SK-MEL-5 (cell line): Measurements from ENCODE around the gene GFRA1. TPM values are rescaled to one million over a fixed set of nuclear protein-coding genes. Genes with fewer than 3 reads are reported as not detected.

Experiments
- DNase-seq: peaks from one replicate; pipeline ENCODE4 v3.0.0-alpha.2; 2016; ENCODE audit warnings: low read depth, low spot score
- in situ Hi-C: cut with HindIII; loops from 2 replicates; pipeline ENCODE4 v1.10.0; 2016; ENCODE audit warnings: low sequenced_read_pairs, high pct_unique_total_duplicates, low pct_unique_long_range_greater_than_20kb
- total RNA-seq: library from RNA; depleted of rRNA; stranded (reverse); fragments of >200 nt; shearing (Covaris generic); gene quantifications from 2 replicates; pipeline ENCODE4 v1.2.3, GENCODE V29; 2014

Gene GFRA1
- total RNA-seq, 1 experiment from 2014 or later = 0.24 TPM

DNA sequence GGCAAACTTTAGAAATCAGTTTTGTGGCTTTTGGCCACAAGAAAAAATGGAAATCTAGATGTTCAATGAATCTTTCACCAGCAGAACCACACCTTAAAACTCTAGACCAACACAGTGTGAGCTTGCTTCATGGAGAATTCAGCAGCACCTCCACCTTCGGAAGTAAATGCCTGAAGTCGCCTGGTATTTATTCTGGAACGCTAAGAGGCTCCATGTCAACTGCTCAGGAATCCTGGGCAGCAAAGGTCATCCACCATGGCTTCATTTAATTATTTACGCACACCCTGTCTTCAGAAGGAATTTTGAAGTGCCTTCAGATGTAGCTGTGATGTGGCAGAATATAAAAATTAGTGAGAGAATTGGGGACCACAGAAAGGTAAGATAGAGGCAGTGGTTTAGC lies 167.7 kb downstream of the GFRA1 start:
- DNase-seq = no peak
- in situ Hi-C loops = no loop called here

DNA sequence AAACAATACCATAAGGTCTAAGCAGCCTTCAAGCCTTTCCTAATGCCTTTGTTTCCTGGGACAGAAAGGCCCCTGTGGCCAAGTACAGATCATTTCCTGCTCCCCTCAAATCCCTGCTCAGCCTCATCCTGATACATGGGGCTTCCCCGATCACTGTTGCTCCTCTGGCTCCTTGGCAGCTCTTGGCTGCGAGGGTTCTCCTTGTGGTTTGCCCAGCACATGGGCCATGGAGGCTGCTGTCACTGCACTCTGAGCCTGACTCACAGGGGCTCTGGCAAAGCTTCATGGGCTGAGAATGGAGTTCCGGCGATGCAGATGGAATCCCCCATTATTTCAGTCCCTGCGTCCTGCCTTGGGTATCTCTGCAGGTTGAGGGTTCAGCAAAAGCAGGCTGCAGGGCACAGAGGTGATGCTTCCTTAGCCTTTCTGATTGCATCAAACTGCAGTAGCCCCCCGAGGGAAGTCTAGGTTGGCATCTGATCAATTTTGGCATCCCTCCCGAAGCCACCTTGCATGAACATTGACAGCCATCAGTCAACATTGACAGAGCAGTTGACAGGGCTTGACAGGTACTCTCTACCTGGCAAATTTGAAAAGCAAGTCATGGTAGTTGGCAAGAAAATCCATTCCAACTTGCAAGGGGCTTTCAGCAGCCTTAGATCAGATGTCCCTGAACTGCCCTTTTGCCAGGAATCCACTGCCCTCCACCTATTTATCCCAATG lies 168.6 kb downstream of the GFRA1 start:
- no peak for DNase-seq
- in situ Hi-C loops = no loop called here

DNA sequence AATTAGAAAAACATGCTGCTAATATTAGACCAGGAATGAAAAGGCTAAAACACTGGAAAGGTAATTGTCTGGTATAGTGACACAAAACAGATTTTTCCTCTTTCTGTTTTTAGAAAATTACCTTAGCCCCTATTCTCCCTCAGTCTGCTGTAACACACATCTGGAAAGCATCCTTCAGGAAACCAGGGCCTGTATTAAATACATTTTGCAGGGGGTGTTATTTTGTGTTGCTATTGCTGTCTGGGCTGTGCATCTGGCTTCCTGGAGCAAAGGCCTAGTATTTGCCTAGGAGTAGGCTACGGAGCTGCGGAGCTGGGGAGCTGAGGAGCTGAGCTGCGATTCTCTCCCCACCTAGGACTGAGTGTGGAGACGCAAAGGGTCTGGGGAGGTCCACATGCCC lies 169.3 kb downstream of the GFRA1 start:
- in situ Hi-C loops = no loop called here
- no peak for DNase-seq

- in situ Hi-C loops = no loop called here
- DNase-seq = no peak
These were observed 171.2 kb downstream of the GFRA1 start for GRCh38 chr10:116101616-116102315.

DNA sequence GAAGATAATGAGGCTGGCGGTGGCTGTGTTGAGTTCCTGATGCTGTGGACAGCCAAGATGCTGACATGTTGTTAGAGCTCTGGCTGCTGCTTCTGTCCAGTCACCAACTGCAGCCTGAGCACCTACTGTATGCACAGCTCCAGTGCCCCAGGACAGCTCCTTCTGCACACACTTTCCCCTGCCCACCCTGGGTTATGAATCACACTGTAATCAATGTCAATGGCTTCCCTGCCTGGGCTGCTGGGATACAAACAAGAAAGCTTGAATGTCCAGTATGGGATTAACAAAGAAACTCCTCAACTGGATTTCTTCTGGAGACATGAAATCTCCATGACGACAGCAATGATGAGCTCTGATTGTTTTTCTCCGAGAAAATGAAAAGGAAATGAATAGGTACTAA lies 172.0 kb downstream of the GFRA1 start:
- DNase-seq = no peak

DNA sequence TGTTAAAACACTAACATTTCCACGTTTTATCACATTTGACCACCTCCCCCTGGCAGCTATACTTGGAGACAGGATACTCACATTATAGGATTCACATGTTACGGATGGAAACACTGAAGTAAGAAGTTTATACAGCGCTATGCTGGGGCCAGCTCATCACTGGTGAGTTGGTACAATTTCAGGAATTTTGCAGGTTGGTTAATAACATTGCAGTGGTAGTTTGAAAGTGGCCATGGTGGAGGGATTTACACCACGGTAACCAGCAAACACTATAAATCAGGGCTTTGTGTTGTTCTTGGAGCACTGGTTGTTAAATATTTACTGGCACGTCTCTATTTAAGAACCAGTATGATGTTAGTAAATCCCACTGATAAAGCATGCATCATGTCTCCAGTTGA lies 174.0 kb downstream of the GFRA1 start:
- no peak for DNase-seq
- in situ Hi-C loops = no loop called here

More for the DNA sequence above, 172.0 kb downstream of the GFRA1 start:
- in situ Hi-C loops = no loop called here

- in situ Hi-C loops = no loop called here
- DNase-seq = no peak
These were observed 174.5 kb downstream of the GFRA1 start for GRCh38 chr10:116098411-116099022.

DNA sequence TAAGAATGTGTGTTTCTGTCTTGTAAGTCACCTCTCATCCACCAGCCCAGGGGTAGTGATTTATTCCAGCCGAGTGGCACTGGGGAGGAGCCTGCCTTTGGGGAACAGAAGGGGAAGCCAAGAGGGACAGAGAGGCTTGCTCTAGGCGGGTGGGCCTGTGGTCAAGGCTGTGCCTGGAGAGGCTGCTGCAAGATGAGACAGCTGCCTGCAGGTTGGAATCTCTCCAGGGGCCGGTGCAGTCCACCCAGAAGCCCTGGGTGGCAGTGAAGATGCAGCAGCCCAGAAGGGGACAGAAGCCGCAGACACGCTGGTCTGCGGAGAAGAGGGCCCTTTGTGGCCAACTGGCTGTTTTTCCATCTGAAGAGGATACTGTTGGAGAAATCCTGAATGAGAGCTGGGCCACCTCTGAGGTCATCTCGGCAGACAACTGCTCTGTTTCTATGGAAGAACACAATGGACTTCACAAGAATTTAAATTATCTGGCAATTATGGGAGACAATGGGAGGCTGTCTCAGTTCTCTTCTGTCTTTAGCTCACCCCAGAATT lies 175.7 kb downstream of the GFRA1 start:
- in situ Hi-C loops = no loop called here

GRCh38 chr10:116096526-116096925 lies 176.5 kb downstream of the GFRA1 start:
- no peak for DNase-seq
- in situ Hi-C loops = no loop called here

More for the DNA sequence above, 175.7 kb downstream of the GFRA1 start:
- DNase-seq = no peak

- no peak for DNase-seq
- in situ Hi-C loops = no loop called here
These were observed 178.7 kb downstream of the GFRA1 start for GRCh38 chr10:116094356-116094755.

DNA sequence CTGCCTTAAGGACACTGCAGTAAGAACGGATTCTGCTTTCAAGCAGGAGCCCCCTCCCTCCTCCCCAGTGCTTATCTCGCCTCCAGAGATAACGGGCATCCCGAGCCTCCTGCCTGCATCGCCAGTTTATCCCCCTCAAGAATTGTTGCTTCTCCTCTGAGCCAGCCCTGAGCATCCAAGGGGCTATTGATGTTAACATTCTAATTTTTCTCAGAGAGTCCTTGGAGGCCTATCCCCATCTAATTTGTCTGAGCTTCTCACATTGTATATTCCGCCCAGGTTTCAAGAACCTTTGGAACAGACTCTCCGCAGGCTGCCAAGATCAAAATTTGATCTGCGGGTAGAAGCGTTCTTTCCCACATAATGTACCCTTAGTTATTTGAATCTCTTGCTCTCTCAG lies 180.0 kb downstream of the GFRA1 start:
- in situ Hi-C loops = no loop called here

DNA sequence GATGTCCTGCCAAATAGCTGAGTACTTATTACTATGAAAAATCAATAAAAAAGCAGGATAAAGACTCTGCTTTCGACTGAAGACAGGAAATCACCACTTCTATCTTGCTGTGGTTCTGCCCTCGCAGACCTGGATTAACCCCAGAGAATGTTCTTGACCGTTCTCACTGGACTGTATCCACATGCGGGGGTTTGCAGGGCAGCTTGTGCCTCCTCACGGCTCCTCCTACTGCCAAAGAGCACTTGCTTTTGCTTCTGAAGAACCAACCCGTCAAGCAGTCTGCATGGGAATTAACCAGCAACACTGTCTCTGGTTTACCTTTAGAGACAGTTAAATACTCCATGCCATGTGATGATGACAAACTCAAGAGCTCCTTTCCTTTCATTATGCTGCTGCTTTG lies 184.0 kb downstream of the GFRA1 start:
- DNase-seq = no peak
- in situ Hi-C loops = no loop called here

More for the DNA sequence above, 180.0 kb downstream of the GFRA1 start:
- no peak for DNase-seq

GRCh38 chr10:116085323-116085722 lies 187.7 kb downstream of the GFRA1 start:
- in situ Hi-C loops = no loop called here
- no peak for DNase-seq

- no peak for DNase-seq
- in situ Hi-C loops = no loop called here
These were observed 188.8 kb downstream of the GFRA1 start for GRCh38 chr10:116084161-116084560.

DNA sequence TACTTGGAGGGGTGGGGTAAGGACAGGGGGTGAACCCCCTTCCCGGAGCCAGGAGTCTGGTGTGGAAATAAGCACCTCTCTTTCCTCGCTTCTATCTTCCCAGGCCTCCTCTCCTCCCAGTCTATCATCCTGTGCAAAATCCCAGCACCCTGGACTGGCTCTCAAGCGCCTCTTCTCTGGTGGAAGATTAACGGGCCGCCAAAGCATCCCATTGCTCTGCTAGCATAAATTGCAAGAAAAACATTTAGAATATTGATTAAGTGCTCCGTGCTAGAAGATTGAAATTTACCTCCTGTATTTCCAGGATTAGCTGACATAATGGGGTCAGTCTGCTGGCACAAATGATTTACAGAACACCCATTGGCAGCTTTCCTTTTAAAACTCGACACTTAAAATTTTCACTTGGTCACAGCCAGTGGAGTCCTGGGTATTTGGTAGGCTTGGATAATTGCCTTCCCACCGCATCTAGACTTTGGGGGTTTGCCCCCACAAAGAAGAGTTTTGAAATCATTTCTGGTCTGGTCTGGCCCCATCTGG lies 189.7 kb downstream of the GFRA1 start:
- in situ Hi-C loops = no loop called here
- no peak for DNase-seq

GRCh38 chr10:116082762-116083161 lies 190.2 kb downstream of the GFRA1 start:
- in situ Hi-C loops = no loop called here

GRCh38 chr10:116082206-116082605 lies 190.8 kb downstream of the GFRA1 start:
- in situ Hi-C loops = no loop called here
- DNase-seq = no peak

More at GRCh38 chr10:116082762-116083161, 190.2 kb downstream of the GFRA1 start:
- no peak for DNase-seq

GRCh38 chr10:116080553-116080952 lies 192.5 kb downstream of the GFRA1 start:
- in situ Hi-C loops = no loop called here
- DNase-seq = no peak
